HG03196 (cell line): ENCODE results near the gene ZNG1A.
"Not testable (repeated sequence)": the region's sequence is repeated elsewhere in the genome, so short reads cannot be mapped to it uniquely, and the experiment has no call there.

Source experiments
- ATAC-seq: cut with Tn5 transposase; IDR thresholded peaks from one replicate; pipeline ENCODE4 v1.9.1; 2021; ENCODE audit not compliant: unreplicated experiment

Gene ZNG1A

GRCh38 chr9:178970-179383 lies at the start of gene ZNG1A:
Gene ZNG1A, minus strand, starts transcription at chr9:179056. Its CDS starts 87 bp downstream, at chr9:178969.
- not testable (repeated sequence) for ATAC-seq

GRCh38 chr9:227860-228259 lies 49.0 kb upstream of the ZNG1A start:
- ATAC-seq: no peak

- no peak for ATAC-seq
These were observed 46.0 kb upstream of the ZNG1A start for GRCh38 chr9:224582-225520.

- no peak for ATAC-seq
These were observed 45.2 kb upstream of the ZNG1A start for GRCh38 chr9:224026-224425.

GRCh38 chr9:223152-223551 lies 44.3 kb upstream of the ZNG1A start:
- no peak for ATAC-seq

- ATAC-seq: no peak
These were observed 43.3 kb upstream of the ZNG1A start for GRCh38 chr9:221989-222776.

GRCh38 chr9:219670-220365 lies 41.0 kb upstream of the ZNG1A start:
- no peak for ATAC-seq

- ATAC-seq: not testable (repeated sequence)
These were observed 40.2 kb upstream of the ZNG1A start for GRCh38 chr9:219036-219435.

- ATAC-seq: no peak
These were observed 39.1 kb upstream of the ZNG1A start for GRCh38 chr9:217950-218349.

- no peak for ATAC-seq
These were observed 38.0 kb upstream of the ZNG1A start for GRCh38 chr9:216866-217265.

- ATAC-seq: no peak
These were observed 36.8 kb upstream of the ZNG1A start for GRCh38 chr9:215631-216155.

- peak; percentile 86 for ATAC-seq
These were observed 36.0 kb upstream of the ZNG1A start, which contains the start of gene DOCK8 for GRCh38 chr9:214648-215493. Gene DOCK8, plus strand, starts transcription at chr9:214865. Its CDS starts 112 bp downstream, at chr9:214977.

- ATAC-seq: no peak
These were observed 35.4 kb upstream of the ZNG1A start for GRCh38 chr9:214351-214647.

- ATAC-seq: not testable (repeated sequence)
These were observed 35.0 kb upstream of the ZNG1A start for GRCh38 chr9:213901-214300.

GRCh38 chr9:212297-212696 lies 33.4 kb upstream of the ZNG1A start:
- no peak for ATAC-seq

- ATAC-seq: no peak
These were observed 32.7 kb upstream of the ZNG1A start for GRCh38 chr9:211557-211956.

- no peak for ATAC-seq
These were observed 32.2 kb upstream of the ZNG1A start for GRCh38 chr9:211036-211435.

- no peak for ATAC-seq
These were observed 30.4 kb upstream of the ZNG1A start for GRCh38 chr9:209143-209758.

GRCh38 chr9:206481-206880 lies 27.6 kb upstream of the ZNG1A start:
- no peak for ATAC-seq

GRCh38 chr9:199601-200000 lies 20.7 kb upstream of the ZNG1A start:
- ATAC-seq: not testable (repeated sequence)
